ENCODE measurements around the gene LIX1L. TPM values are rescaled to one million over a fixed set of nuclear protein-coding genes. Genes with fewer than 3 reads are reported as not detected.

LIX1L gene
- total and polyA plus RNA-seq, 2 of the 13 experiments (the other 11 are each of a cell fraction or from before 2014, with no cell fraction given): 8.1 to 24.9 TPM

DNA sequence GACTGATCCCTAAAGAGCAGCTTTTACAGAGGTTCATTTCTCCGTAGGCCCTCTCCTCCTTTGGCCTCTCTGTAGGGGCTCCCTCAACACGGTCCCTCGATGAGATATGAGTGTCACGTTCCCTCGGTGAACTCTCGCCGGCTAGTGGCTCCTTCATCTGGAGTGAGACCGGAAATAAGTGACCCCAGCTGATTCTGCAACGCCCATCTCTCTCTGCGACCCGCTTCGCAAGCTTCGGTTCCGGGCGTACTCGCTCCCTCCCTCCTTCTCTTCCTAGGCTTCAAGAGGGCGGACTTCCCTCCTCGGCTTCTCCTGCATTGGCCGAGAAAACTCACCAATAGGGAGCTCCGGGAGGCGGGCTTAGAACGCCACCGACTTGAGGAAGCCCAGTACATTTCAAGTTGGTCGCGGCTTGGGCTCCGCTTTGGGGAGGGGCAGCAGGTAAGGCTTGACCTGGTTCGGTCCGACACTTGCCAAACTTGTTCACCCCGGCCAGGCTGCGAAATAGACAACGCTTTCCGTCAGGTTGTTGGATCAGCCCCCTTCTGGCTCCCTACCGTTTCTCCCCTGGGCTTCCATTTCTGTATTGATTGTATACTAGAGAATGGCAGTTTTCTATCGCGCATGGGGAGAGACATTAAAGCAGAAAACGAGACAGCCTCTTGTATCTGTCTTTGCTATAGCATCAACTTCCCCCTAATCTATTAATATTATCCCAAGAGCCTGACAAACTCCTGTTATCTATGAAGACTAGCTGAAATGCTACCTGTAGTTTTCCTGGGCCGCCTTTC lies 6.7 kb upstream of the LIX1L start, which contains the start of the genes ANKRD34A and POLR3GL (continued):
- TF ChIP-seq, protein P1, sequence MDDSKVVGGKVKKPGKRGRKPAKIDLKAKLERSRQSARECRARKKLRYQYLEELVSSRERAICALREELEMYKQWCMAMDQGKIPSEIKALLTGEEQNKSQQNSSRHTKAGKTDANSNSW (CRISPR knock-in tag; IDR thresholded peaks at IDR 0.05; ENCODE audit: borderline replicate concordance): no peak
- TF ChIP-seq ZFP90 (CRISPR knock-in tag; IDR thresholded peaks at IDR 0.05; ENCODE audit: borderline replicate concordance) (0 out of 2 replicates have a peak, but pooled peaks have one; percentile 62), RXRA (CRISPR knock-in tag; IDR thresholded peaks at IDR 0.05) (peak; percentile 32; the same call in 1 of the 2 replicates), ZNF879 (CRISPR knock-in tag; IDR thresholded peaks at IDR 0.05) (no peak), HMGA1 (CRISPR knock-in tag; conservative IDR thresholded peaks at IDR 0.05) (no peak), FOXA3 (CRISPR knock-in tag; IDR thresholded peaks at IDR 0.05) (no peak), ZNF343 (CRISPR knock-in tag; IDR thresholded peaks at IDR 0.05) (peak; percentile 74; the same call in 1 of the 2 replicates), SNAPC2 (CRISPR knock-in tag; IDR thresholded peaks at IDR 0.05) (no peak), ZZZ3 (CRISPR knock-in tag; IDR thresholded peaks at IDR 0.05; ENCODE audit: borderline replicate concordance) (no peak), ATM (IDR thresholded peaks at IDR 0.05; ENCODE audit: borderline replicate concordance) (no peak), DNMT3B (CRISPR knock-in tag; conservative IDR thresholded peaks at IDR 0.05) (no peak), EP300 (IDR thresholded peaks at IDR 0.05; ENCODE audit: low read depth in 2 of 2, low read length in 2 of 2) (no peak), EP300 (CRISPR knock-in tag; IDR thresholded peaks at IDR 0.05; ENCODE audit: borderline replicate concordance) (no peak), THYN1 (CRISPR knock-in tag; IDR thresholded peaks at IDR 0.05; ENCODE audit: borderline replicate concordance, low read depth) (no peak), MBD4 (IDR thresholded peaks at IDR 0.05; ENCODE audit: borderline replicate concordance, low read length) (no peak), CBX2 (IDR thresholded peaks at IDR 0.05; ENCODE audit: low read depth, low read length) (no peak), CBX2 (CRISPR knock-in tag; IDR thresholded peaks at IDR 0.05; ENCODE audit: low read depth) (no peak), ZSCAN31 (CRISPR knock-in tag; IDR thresholded peaks at IDR 0.05; ENCODE audit: low read depth) (0 out of 2 replicates have a peak, but pooled peaks have one; percentile 50), PRPF4 (IDR thresholded peaks at IDR 0.05; ENCODE audit: low read depth, low read length, poor library complexity, severe bottlenecking) (no peak), ZBTB1 (CRISPR knock-in tag; IDR thresholded peaks at IDR 0.05; ENCODE audit: borderline replicate concordance) (no peak)
- TF ChIP-seq, protein P2, sequence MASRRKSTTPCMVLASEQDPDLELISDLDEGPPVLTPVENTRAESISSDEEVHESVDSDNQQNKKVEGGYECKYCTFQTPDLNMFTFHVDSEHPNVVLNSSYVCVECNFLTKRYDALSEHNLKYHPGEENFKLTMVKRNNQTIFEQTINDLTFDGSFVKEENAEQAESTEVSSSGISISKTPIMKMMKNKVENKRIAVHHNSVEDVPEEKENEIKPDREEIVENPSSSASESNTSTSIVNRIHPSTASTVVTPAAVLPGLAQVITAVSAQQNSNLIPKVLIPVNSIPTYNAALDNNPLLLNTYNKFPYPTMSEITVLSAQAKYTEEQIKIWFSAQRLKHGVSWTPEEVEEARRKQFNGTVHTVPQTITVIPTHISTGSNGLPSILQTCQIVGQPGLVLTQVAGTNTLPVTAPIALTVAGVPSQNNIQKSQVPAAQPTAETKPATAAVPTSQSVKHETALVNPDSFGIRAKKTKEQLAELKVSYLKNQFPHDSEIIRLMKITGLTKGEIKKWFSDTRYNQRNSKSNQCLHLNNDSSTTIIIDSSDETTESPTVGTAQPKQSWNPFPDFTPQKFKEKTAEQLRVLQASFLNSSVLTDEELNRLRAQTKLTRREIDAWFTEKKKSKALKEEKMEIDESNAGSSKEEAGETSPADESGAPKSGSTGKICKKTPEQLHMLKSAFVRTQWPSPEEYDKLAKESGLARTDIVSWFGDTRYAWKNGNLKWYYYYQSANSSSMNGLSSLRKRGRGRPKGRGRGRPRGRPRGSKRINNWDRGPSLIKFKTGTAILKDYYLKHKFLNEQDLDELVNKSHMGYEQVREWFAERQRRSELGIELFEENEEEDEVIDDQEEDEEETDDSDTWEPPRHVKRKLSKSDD (CRISPR knock-in tag; IDR thresholded peaks at IDR 0.05; ENCODE audit: low read depth): no peak
- TF ChIP-seq, protein P3, sequence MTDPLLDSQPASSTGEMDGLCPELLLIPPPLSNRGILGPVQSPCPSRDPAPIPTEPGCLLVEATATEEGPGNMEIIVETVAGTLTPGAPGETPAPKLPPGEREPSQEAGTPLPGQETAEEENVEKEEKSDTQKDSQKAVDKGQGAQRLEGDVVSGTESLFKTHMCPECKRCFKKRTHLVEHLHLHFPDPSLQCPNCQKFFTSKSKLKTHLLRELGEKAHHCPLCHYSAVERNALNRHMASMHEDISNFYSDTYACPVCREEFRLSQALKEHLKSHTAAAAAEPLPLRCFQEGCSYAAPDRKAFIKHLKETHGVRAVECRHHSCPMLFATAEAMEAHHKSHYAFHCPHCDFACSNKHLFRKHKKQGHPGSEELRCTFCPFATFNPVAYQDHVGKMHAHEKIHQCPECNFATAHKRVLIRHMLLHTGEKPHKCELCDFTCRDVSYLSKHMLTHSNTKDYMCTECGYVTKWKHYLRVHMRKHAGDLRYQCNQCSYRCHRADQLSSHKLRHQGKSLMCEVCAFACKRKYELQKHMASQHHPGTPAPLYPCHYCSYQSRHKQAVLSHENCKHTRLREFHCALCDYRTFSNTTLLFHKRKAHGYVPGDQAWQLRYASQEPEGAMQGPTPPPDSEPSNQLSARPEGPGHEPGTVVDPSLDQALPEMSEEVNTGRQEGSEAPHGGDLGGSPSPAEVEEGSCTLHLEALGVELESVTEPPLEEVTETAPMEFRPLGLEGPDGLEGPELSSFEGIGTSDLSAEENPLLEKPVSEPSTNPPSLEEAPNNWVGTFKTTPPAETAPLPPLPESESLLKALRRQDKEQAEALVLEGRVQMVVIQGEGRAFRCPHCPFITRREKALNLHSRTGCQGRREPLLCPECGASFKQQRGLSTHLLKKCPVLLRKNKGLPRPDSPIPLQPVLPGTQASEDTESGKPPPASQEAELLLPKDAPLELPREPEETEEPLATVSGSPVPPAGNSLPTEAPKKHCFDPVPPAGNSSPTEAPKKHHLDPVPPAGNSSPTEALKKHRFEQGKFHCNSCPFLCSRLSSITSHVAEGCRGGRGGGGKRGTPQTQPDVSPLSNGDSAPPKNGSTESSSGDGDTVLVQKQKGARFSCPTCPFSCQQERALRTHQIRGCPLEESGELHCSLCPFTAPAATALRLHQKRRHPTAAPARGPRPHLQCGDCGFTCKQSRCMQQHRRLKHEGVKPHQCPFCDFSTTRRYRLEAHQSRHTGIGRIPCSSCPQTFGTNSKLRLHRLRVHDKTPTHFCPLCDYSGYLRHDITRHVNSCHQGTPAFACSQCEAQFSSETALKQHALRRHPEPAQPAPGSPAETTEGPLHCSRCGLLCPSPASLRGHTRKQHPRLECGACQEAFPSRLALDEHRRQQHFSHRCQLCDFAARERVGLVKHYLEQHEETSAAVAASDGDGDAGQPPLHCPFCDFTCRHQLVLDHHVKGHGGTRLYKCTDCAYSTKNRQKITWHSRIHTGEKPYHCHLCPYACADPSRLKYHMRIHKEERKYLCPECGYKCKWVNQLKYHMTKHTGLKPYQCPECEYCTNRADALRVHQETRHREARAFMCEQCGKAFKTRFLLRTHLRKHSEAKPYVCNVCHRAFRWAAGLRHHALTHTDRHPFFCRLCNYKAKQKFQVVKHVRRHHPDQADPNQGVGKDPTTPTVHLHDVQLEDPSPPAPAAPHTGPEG (CRISPR knock-in tag; IDR thresholded peaks at IDR 0.05): no peak

Measured in HepG2 (cell line).